ENCODE data around the gene OTOA.
"Not testable (repeated sequence)": the region's sequence is repeated elsewhere in the genome, so short reads cannot be mapped to it uniquely, and the experiment has no call there.

DNA sequence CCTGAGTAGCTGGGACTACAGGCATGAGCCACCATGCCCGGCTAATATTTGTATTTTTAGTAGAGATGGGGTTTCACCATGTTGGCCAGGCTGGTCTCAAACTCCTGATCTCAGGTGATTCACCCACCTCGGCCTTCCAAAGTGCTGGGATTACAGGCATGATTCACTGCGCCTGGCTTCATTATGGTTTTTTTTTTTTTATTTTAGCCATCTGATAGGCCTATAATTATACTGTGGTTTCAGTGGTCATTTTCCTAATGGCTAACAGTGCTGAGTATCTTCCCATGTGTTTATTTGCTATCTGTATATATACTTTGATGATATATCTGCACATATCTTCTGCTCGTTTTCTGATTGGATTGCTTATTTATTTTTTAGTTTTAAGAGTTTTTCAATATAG, 10.7 kb downstream of the OTOA start:
- TF ChIP-seq, protein P1, sequence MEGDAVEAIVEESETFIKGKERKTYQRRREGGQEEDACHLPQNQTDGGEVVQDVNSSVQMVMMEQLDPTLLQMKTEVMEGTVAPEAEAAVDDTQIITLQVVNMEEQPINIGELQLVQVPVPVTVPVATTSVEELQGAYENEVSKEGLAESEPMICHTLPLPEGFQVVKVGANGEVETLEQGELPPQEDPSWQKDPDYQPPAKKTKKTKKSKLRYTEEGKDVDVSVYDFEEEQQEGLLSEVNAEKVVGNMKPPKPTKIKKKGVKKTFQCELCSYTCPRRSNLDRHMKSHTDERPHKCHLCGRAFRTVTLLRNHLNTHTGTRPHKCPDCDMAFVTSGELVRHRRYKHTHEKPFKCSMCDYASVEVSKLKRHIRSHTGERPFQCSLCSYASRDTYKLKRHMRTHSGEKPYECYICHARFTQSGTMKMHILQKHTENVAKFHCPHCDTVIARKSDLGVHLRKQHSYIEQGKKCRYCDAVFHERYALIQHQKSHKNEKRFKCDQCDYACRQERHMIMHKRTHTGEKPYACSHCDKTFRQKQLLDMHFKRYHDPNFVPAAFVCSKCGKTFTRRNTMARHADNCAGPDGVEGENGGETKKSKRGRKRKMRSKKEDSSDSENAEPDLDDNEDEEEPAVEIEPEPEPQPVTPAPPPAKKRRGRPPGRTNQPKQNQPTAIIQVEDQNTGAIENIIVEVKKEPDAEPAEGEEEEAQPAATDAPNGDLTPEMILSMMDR (IDR thresholded peaks at IDR 0.05; ENCODE audit: low read depth, low read length), result not testable (repeated sequence)
- not testable (repeated sequence) for TF ChIP-seq POLR2A (IDR thresholded peaks at IDR 0.05; ENCODE audit: extremely low read depth, insufficient read length); MYC (IDR thresholded peaks at IDR 0.05; ENCODE audit: low read depth, low read length)
- TF ChIP-seq, protein P2, sequence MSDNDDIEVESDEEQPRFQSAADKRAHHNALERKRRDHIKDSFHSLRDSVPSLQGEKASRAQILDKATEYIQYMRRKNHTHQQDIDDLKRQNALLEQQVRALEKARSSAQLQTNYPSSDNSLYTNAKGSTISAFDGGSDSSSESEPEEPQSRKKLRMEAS (IDR thresholded peaks at IDR 0.05; ENCODE audit: low read depth, low read length), result not testable (repeated sequence)
